GM19193 (cell line): Measurements from ENCODE around the gene KRTAP12-3.
"Not testable (repeated sequence)": the region's sequence is repeated elsewhere in the genome, so short reads cannot be mapped to it uniquely, and the experiment has no call there.

Experiments used
- POLR2A ChIP-seq: IDR thresholded peaks from 4 replicates; pipeline ENCODE4 v1.6.1; 2011; ENCODE audit not compliant: insufficient read depth, insufficient read length; ENCODE audit errors: extremely low read depth

The KRTAP12-3 gene

GRCh38 chr21:44695184-44695583 lies 37.5 kb downstream of the KRTAP12-3 start:
- no peak for TF ChIP-seq POLR2A

DNA sequence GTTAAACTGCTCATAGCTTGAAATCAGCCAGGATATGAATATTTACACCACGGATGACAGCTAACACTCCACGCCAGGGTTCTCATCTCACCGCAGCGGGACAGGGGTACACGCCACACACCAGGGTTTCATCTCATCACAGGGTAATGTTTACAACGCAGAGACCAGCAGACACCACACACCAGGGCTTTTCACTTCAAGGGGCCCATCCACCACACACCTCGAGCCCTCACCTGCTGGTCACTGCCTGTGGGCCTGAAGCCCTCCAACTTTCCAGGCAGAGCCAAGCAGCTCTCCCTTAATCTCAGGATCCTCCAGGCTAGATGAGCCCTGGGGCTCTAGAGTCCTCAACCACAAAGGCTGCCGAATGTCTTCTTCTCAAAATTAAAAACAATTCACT lies 37.9 kb downstream of the KRTAP12-3 start:
- no peak for TF ChIP-seq POLR2A

DNA sequence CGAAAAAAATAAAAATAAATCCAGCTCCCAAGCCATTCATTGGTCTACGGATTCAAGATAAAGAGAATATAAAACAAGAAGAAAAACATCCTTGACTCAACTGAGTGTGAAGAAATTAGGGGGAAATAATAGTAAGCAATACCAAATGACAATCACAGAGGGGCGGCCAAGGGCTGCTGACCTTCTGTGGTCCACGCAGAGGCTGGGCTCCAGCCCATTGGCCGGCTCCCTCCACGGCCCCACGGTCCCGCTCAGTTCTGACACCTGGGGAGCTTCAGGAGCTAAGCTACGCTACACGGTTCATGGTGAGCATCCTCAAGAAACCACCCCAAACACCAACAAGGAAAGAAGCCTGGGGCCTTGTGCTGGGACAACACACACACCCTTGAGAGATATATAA lies 38.8 kb downstream of the KRTAP12-3 start:
- no peak for TF ChIP-seq POLR2A

DNA sequence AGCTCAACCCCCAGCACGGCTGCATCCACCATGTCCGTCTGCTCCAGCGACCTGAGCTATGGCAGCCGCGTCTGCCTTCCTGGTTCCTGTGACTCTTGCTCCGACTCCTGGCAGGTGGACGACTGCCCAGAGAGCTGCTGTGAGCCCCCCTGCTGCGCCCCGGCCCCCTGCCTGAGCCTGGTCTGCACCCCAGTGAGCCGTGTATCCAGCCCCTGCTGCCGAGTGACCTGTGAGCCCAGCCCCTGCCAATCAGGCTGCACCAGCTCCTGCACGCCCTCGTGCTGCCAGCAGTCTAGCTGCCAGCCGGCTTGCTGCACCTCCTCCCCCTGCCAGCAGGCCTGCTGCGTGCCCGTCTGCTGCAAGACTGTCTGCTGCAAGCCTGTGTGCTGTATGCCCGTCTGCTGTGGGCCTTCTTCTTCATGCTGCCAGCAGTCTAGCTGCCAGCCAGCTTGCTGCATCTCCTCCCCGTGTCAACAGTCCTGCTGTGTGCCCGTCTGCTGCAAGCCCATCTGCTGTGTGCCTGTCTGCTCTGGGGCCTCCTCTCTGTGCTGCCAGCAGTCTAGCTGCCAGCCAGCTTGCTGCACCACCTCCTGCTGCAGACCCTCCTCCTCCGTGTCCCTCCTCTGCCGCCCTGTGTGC lies 39.6 kb downstream of the KRTAP12-3 start, which contains the start of gene KRTAP10-12:
Gene KRTAP10-12, plus strand, starts transcription at position 1 of the 639 bp plus-strand sequence. Its CDS starts 30 bp downstream, at position 31.
- not testable (repeated sequence) for TF ChIP-seq POLR2A

- no peak for TF ChIP-seq POLR2A
Measured at GRCh38 chr21:44697811-44698734, 40.3 kb downstream of the KRTAP12-3 start.

GRCh38 chr21:44699502-44700001 lies 41.8 kb downstream of the KRTAP12-3 start:
- TF ChIP-seq POLR2A: no peak

DNA sequence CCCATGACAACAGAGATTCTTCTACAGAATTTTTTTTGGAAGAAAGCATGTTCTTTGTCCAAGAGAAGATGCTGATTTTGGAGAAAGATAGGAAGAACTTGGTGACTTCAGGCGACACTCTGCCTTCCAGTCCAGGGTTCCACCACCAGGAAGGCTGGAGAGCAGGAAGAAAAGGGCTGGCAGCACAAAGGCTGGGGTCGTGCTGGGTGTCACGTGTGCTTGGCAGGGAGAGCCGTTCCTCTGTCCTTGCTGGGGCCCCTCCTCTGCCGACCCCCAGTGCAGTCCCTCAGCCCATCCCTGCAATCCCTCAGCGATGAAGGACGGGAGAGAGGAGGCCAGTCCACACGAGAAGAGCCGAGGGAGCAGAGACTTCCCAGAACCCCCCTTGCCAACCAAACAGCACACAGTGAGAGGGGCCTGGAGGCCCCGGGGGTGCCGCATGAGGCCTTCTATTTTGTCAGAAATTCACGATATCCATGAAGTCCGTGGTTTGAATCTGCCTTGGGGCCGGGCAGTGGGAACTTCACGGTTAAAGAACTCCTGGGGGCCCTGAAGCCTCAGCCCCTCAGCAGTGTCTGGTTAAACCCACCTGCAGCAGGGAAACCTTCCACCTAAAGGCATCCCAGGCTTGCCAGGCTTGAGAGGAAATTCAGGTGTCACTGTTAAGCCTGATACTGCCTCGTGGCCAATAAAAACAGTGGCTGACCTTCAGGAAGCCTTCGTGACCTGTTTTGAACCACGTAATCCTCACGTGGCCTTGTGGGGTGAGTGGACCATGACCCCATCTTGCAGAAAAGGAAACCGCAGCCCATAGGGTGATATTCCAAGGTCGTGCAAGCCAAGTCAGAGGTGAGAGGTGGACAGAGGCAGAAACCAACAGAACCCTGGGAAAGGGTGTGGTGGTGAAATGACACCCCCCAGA lies 42.6 kb downstream of the KRTAP12-3 start:
- no peak for TF ChIP-seq POLR2A

GRCh38 chr21:44701023-44701400 lies 43.3 kb downstream of the KRTAP12-3 start:
- TF ChIP-seq POLR2A: no peak

DNA sequence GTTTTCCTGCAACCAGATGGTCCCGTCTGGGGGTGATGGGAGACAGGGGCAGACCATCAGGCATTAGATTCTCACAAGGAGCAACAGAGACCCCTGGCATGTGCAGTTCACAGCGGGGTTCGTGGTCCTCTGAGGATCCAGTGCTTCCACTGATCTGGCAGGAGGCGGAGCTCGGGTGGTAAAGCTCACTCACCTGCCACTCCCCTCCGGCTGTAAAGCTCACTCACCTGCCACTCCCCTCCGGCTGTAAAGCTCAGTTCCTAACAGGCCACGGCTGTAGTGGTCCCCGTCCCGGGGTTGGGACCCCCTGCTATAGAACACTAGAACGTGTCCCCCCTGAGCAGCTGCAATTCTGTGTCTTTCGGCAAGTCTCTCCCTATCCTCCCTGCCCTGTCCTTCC lies 43.8 kb downstream of the KRTAP12-3 start:
- no peak for TF ChIP-seq POLR2A

- TF ChIP-seq POLR2A: no peak
Measured at GRCh38 chr21:44702111-44702972, 44.6 kb downstream of the KRTAP12-3 start.

- TF ChIP-seq POLR2A: no peak
Measured at GRCh38 chr21:44702973-44703730, 45.4 kb downstream of the KRTAP12-3 start.

- no peak for TF ChIP-seq POLR2A
Measured at GRCh38 chr21:44703731-44704635, 46.3 kb downstream of the KRTAP12-3 start.
